Loucy (cell line): ENCODE data around the gene ZNF528.

ENCODE experiments used
- H2AFZ ChIP-seq: fragments of 200-600 bp; sonication (generic); 2 replicates; pipeline ENCODE4 v1.6.0; 2016; ENCODE audit warnings: antibody characterized with exemption, mild to moderate bottlenecking, low read length, moderate library complexity
- H3F3A ChIP-seq: fragments of 200-600 bp; 2 replicates; pipeline ENCODE4 v1.6.0; 2016; ENCODE audit warnings: antibody characterized with exemption, low read depth, mild to moderate bottlenecking
- H3K27me3 ChIP-seq: fragments of 200-600 bp; sonication (generic); 2 replicates; pipeline ENCODE4 v1.6.1; 2014; ENCODE audit warnings: low read length, mild to moderate bottlenecking; ENCODE audit not compliant: insufficient read depth, poor library complexity, severe bottlenecking
- H3K36me3 ChIP-seq: fragments of 200-600 bp; sonication (generic); 2 replicates; pipeline ENCODE4 v1.6.1; 2016; ENCODE audit warnings: low read length; ENCODE audit not compliant: insufficient read depth
- H3K4me1 ChIP-seq: fragments of 200-600 bp; sonication (generic); 2 replicates; pipeline ENCODE4 v1.5.1; 2014; ENCODE audit warnings: low read length, mild to moderate bottlenecking; ENCODE audit not compliant: insufficient read depth, poor library complexity, severe bottlenecking
- H3K4me2 ChIP-seq: fragments of 200-600 bp; sonication (generic); 2 replicates; pipeline ENCODE4 v1.6.0; 2014; ENCODE audit warnings: antibody characterized with exemption, low read length, low read depth, mild to moderate bottlenecking; ENCODE audit not compliant: poor library complexity, severe bottlenecking
- H3K4me3 ChIP-seq: fragments of 200-600 bp; sonication (generic); 2 replicates; pipeline ENCODE4 v1.5.1; 2014; ENCODE audit warnings: low read length, mild to moderate bottlenecking, mixed read lengths; ENCODE audit not compliant: poor library complexity, severe bottlenecking
- H3K79me2 ChIP-seq: fragments of 200-600 bp; sonication (generic); 2 replicates; pipeline ENCODE4 v1.6.1; 2014; ENCODE audit warnings: low read length; ENCODE audit not compliant: insufficient read depth
- H3K9ac ChIP-seq: fragments of 200-600 bp; sonication (generic); 2 replicates; pipeline ENCODE4 v1.6.0; 2014; ENCODE audit warnings: mild to moderate bottlenecking, low read depth, low read length, moderate library complexity; ENCODE audit not compliant: poor library complexity, severe bottlenecking
- H3K9me2 ChIP-seq: fragments of 200-600 bp; sonication (generic); replicated peaks from 2 replicates; pipeline ENCODE4 v1.6.1; 2016; ENCODE audit warnings: low read depth, low read length, mixed read lengths
- H3K9me3 ChIP-seq: fragments of 200-600 bp; sonication (generic); 2 replicates; pipeline ENCODE4 v1.6.1; 2014; ENCODE audit warnings: mild to moderate bottlenecking, antibody characterized with exemption, low read length, low read depth; ENCODE audit not compliant: insufficient read depth
- H4K20me1 ChIP-seq: fragments of 200-600 bp; sonication (generic); 2 replicates; pipeline ENCODE4 v1.6.0; 2014; ENCODE audit warnings: antibody characterized with exemption, low read length, mild to moderate bottlenecking; ENCODE audit not compliant: insufficient read depth, poor library complexity, severe bottlenecking
- CTCF ChIP-seq: fragments of 200-600 bp; sonication (generic); conservative IDR thresholded peaks from 2 replicates; pipeline ENCODE4 v1.5.1; 2014; ENCODE audit warnings: mild to moderate bottlenecking, antibody characterized with exemption, low read length
- EZH2phosphoT487 ChIP-seq: fragments of 200-600 bp; IDR thresholded peaks from 2 replicates; pipeline ENCODE4 v1.6.1; 2018; ENCODE audit warnings: antibody characterized with exemption, mild to moderate bottlenecking, moderate library complexity, borderline replicate concordance

ZNF528 gene

GRCh38 chr19:52451241-52451640, 53.6 kb downstream of the ZNF528 start:
- no peak overlapping the region for H3K4me2 ChIP-seq
- H3K36me3 ChIP-seq: no peaks in the 10 kb centered on the region
- TF ChIP-seq CTCF (no peak), EZH2phosphoT487 (no peak)
- no peaks in the 10 kb centered on the region for H3F3A ChIP-seq
- no peaks in the 10 kb centered on the region for H3K9me2 ChIP-seq
- H3K9ac ChIP-seq: no peak overlapping the region
- H3K79me2 ChIP-seq: no peaks in the 10 kb centered on the region
- peaks cover 14% of the 10 kb centered on the region; the same call in 1 of the 2 replicates for H3K9me3 ChIP-seq
- no peaks in the 10 kb centered on the region for H3K4me1 ChIP-seq
- H4K20me1 ChIP-seq: no peaks in the 10 kb centered on the region
- no peak overlapping the region for H2AFZ ChIP-seq
- no peaks in the 10 kb centered on the region for H3K27me3 ChIP-seq
- no peak overlapping the region for H3K4me3 ChIP-seq

GRCh38 chr19:52453324-52454094, 55.9 kb downstream of the ZNF528 start, which contains the start of gene ZNF578:
Gene ZNF578 (plus strand): TSS chr19:52453553. CDS start chr19:52501846, 48,293 bp downstream.
- H3K9me2 ChIP-seq: no peaks in the 10 kb centered on the region
- no peaks in the 10 kb centered on the region for H3K4me1 ChIP-seq
- TF ChIP-seq EZH2phosphoT487 (no peak), CTCF (no peak)
- no peaks in the 10 kb centered on the region for H3F3A ChIP-seq
- H3K9me3 ChIP-seq: peaks cover 18% of the 10 kb centered on the region; the same call in 1 of the 2 replicates
- no peak within 1 kb of the TSS for H2AFZ ChIP-seq
- no peaks in the 10 kb centered on the region for H3K36me3 ChIP-seq
- no peak within 1 kb of the TSS for H3K4me3 ChIP-seq
- H3K4me2 ChIP-seq: no peak within 1 kb of the TSS
- no peak within 1 kb of the TSS for H3K9ac ChIP-seq
- no peaks in the 10 kb centered on the region for H3K27me3 ChIP-seq
- H4K20me1 ChIP-seq: no peaks in the 10 kb centered on the region
- H3K79me2 ChIP-seq: no peaks in the 10 kb centered on the region

GRCh38 chr19:52464798-52465470, 67.3 kb downstream of the ZNF528 start:
- no peaks in the 10 kb centered on the region for H3F3A ChIP-seq
- H2AFZ ChIP-seq: no peak overlapping the region
- no peaks in the 10 kb centered on the region for H3K79me2 ChIP-seq
- TF ChIP-seq CTCF (peak; percentile 67), EZH2phosphoT487 (no peak)
- H3K36me3 ChIP-seq: no peaks in the 10 kb centered on the region
- no peaks in the 10 kb centered on the region for H3K9me2 ChIP-seq
- no peaks in the 10 kb centered on the region for H4K20me1 ChIP-seq
- no peak overlapping the region for H3K4me2 ChIP-seq
- peaks cover 8% of the 10 kb centered on the region; the same call in 1 of the 2 replicates for H3K9me3 ChIP-seq
- H3K4me3 ChIP-seq: no peak overlapping the region
- H3K9ac ChIP-seq: no peak overlapping the region
- no peaks in the 10 kb centered on the region for H3K27me3 ChIP-seq
- H3K4me1 ChIP-seq: no peaks in the 10 kb centered on the region
